ENCODE data around the gene MOB3A. TPM values are rescaled to one million over a fixed set of nuclear protein-coding genes. Genes with fewer than 3 reads are reported as not detected.
"Not testable (repeated sequence)": the region's sequence is repeated elsewhere in the genome, so short reads cannot be mapped to it uniquely, and the experiment has no call there.

MOB3A gene
- total and polyA plus RNA-seq, 4 donors: 3.4 to 8.7 (median 6.5) TPM

- TF ChIP-seq GABPA (IDR thresholded peaks at IDR 0.05 in 1 of 2, conservative IDR thresholded peaks at IDR 0.05 in 1 of 2) (no peak), HNF4G (IDR thresholded peaks at IDR 0.05) (no peak), TAF1 (conservative IDR thresholded peaks at IDR 0.05) (no peak), CTCF (IDR thresholded peaks at IDR 0.05; ENCODE audit: low read depth, low read length, missing input control) (no peak), ATF3 (IDR thresholded peaks at IDR 0.05) (no peak), YY1 (IDR thresholded peaks at IDR 0.05) (no peak), RXRA (IDR thresholded peaks at IDR 0.05) (no peak), SP1 (IDR thresholded peaks at IDR 0.05) (no peak), FOXA1 (IDR thresholded peaks at IDR 0.05) (no peak), JUND (IDR thresholded peaks at IDR 0.05) (no peak), ZBTB33 (IDR thresholded peaks at IDR 0.05) (no peak), NR2F2 (IDR thresholded peaks at IDR 0.05) (no peak), HNF4A (conservative IDR thresholded peaks at IDR 0.05) (no peak), EGR1 (IDR thresholded peaks at IDR 0.05; ENCODE audit: low read depth in 2 of 2) (no peak), MAX (IDR thresholded peaks at IDR 0.05) (no peak)
- no peaks in the 10 kb centered on the region for H3K9me3 ChIP-seq (ENCODE audit: control insufficient read depth in 4 of 4, low read length in 3 of 4)
- H3K4me3 ChIP-seq (ENCODE audit: low read depth in 1 of 3, low read length in 3 of 3): no peak overlapping the region
- no peak overlapping the region for H3K9ac ChIP-seq (ENCODE audit: low read depth in 1 of 2, low read length in 2 of 2)
- H3K4me1 ChIP-seq (ENCODE audit: control insufficient read depth in 4 of 4, insufficient read depth in 4 of 4, low read length in 3 of 4): peaks cover 0 to 11% (median 8%) of the 10 kb centered on the region in 4 donors
- no peaks in the 10 kb centered on the region for H3K27me3 ChIP-seq (ENCODE audit: control insufficient read depth in 4 of 4, insufficient read depth in 4 of 4, low read length in 3 of 4)
- whole genome bisulfite sequencing: 97% methylated on average over 21 of the region's 21 CpGs
- H3K36me3 ChIP-seq (ENCODE audit: control insufficient read depth in 4 of 4, insufficient read depth in 3 of 4, low read depth in 1 of 4, low read length in 3 of 4): peaks cover 14 to 56% (median 26%) of the 10 kb centered on the region in 4 donors
- no peak for DNase-seq (ENCODE audit: low spot score)
- no peak overlapping the region for H3K27ac ChIP-seq (ENCODE audit: low read depth in 1 of 2, low read length in 2 of 2)
Observed at GRCh38 chr19:2129022-2129421, 32.9 kb upstream of the MOB3A start.

- H3K9me3 ChIP-seq (ENCODE audit: control insufficient read depth in 4 of 4, low read length in 3 of 4); H3K4me3 ChIP-seq (ENCODE audit: low read depth in 1 of 3, low read length in 3 of 3); H3K9ac ChIP-seq (ENCODE audit: low read depth in 1 of 2, low read length in 2 of 2); H3K27me3 ChIP-seq (ENCODE audit: control insufficient read depth in 4 of 4, insufficient read depth in 4 of 4, low read length in 3 of 4); DNase-seq (ENCODE audit: low spot score); H3K27ac ChIP-seq (ENCODE audit: low read depth in 1 of 2, low read length in 2 of 2): not testable (repeated sequence)
- WGBS: 95% methylated on average over 27 of the region's 34 CpGs
- Histone ChIP-seq H3K36me3 (ENCODE audit: control insufficient read depth in 4 of 4, insufficient read depth in 3 of 4, low read depth in 1 of 4, low read length in 3 of 4) (peaks cover 17 to 64% (median 30%) of the 10 kb centered on the region in 4 donors), H3K4me1 (ENCODE audit: control insufficient read depth in 4 of 4, insufficient read depth in 4 of 4, low read length in 3 of 4) (peaks cover 0 to 10% (median 7%) of the 10 kb centered on the region in 4 donors)
Observed at GRCh38 chr19:2128252-2128651, 32.1 kb upstream of the MOB3A start.

- no peak overlapping the region for H3K4me3 ChIP-seq (ENCODE audit: low read depth in 1 of 3, low read length in 3 of 3)
- H3K4me1 ChIP-seq (ENCODE audit: control insufficient read depth in 4 of 4, insufficient read depth in 4 of 4, low read length in 3 of 4): peaks cover 0 to 5% (median 2%) of the 10 kb centered on the region in 4 donors
- DNase-seq (ENCODE audit: low spot score): no peak
- H3K9me3 ChIP-seq (ENCODE audit: control insufficient read depth in 4 of 4, low read length in 3 of 4): no peaks in the 10 kb centered on the region
- H3K27me3 ChIP-seq (ENCODE audit: control insufficient read depth in 4 of 4, insufficient read depth in 4 of 4, low read length in 3 of 4): no peaks in the 10 kb centered on the region
- H3K9ac ChIP-seq (ENCODE audit: low read depth in 1 of 2, low read length in 2 of 2): no peak overlapping the region
- peaks cover 19 to 69% (median 34%) of the 10 kb centered on the region in 4 donors for H3K36me3 ChIP-seq (ENCODE audit: control insufficient read depth in 4 of 4, insufficient read depth in 3 of 4, low read depth in 1 of 4, low read length in 3 of 4)
- 91% methylated on average over 19 of the region's 19 CpGs for WGBS
- H3K27ac ChIP-seq (ENCODE audit: low read depth in 1 of 2, low read length in 2 of 2): no peak overlapping the region
- TF ChIP-seq ATF3 (IDR thresholded peaks at IDR 0.05): no peak
- no peak for TF ChIP-seq YY1 (IDR thresholded peaks at IDR 0.05)
- no peak for TF ChIP-seq HNF4A (conservative IDR thresholded peaks at IDR 0.05)
Observed at GRCh38 chr19:2127758-2128157, 31.6 kb upstream of the MOB3A start.
